K562 (cell line): ENCODE measurements around the gene HRAS. TPM values are rescaled to one million over a fixed set of nuclear protein-coding genes. Genes with fewer than 3 reads are reported as not detected.

ENCODE experiments used
- ATAC-seq: fragments of 200-7000 bp; cut with Tn5 transposase; 3 replicates; pipeline ENCODE4 v1.9.1; 2020; ENCODE audit warnings: moderate library complexity
- BruUV-seq: library from RNA; stranded (reverse); fragments of 400-500 nt; replicated peaks from 2 replicates; lab custom pipeline; 2021; lab: Mats Ljungman, UMichigan
- CTCF ChIA-PET: fragments of 300-600 bp; formaldehyde crosslinking; extraction: SDS; loops from one replicate; lab custom pipeline; 2021; ENCODE audit warnings: low intra/inter-chr PET ratio; lab: Yijun Ruan, JAX
- POLR2A ChIA-PET: fragments of 300-600, 350-650 bp; sonication (Branson Sonifier 250); formaldehyde crosslinking; extraction: SDS; loops from one replicate; lab custom pipeline; 2021; ENCODE audit warnings: antibody characterized with exemption, inconsistent platforms; lab: Yijun Ruan, JAX
- DNase-seq, 4 experiments: peaks; one replicate each; pipeline versions ENCODE4 v3.0.0 to v3.0.0-alpha.2; 2011 to 2018; ENCODE audit warnings: low spot score in 3 of 4, mixed read lengths in 3 of 4; ENCODE audit errors: extremely low read depth in 1 of 4
- FAIRE-seq: peaks from 2 replicates; lab custom pipeline; 2011; peaks lifted over from hg19 to GRCh38; lab: Jason Lieb, UNC
- H2AFZ ChIP-seq: 2 replicates; pipeline ENCODE4 v1.6.0; 2011; ENCODE audit warnings: low read depth, low read length, control low read depth, inconsistent platforms
- H3K27ac ChIP-seq: fragments of 200-600 bp; 3 replicates; pipeline ENCODE4 v1.8.0; 2011; ENCODE audit warnings: low read depth, mild to moderate bottlenecking, control low read depth, inconsistent platforms, low read length, moderate library complexity, mixed read lengths; ENCODE audit errors: extremely low read depth
- H3K27me3 ChIP-seq, 2 experiments: fragments of 300-600 bp in 1 of 2; 2 replicates in 1 of 2; 3 replicates in 1 of 2; pipeline versions ENCODE4 v1.6.0 to v1.8.0; 2011; ENCODE audit warnings: inconsistent platforms in 2 of 2, low read length in 2 of 2, mild to moderate bottlenecking in 1 of 2, mixed read lengths in 1 of 2, moderate library complexity in 1 of 2; ENCODE audit not compliant: control insufficient read depth in 2 of 2, insufficient read depth in 2 of 2
- H3K36me3 ChIP-seq: fragments of 300-600 bp; 3 replicates; pipeline ENCODE4 v1.8.0; 2011; ENCODE audit warnings: mild to moderate bottlenecking, low read length, inconsistent platforms; ENCODE audit not compliant: control insufficient read depth, insufficient read depth
- H3K4me1 ChIP-seq, 2 experiments: fragments of 200-600 bp in 1 of 2; replicated peaks in 1 of 2; 2 replicates in 1 of 2; 3 replicates in 1 of 2; pipeline versions ENCODE4 v1.5.1 to v1.8.0; 2011; ENCODE audit warnings: inconsistent platforms in 2 of 2, low read length in 2 of 2, mild to moderate bottlenecking in 1 of 2, mixed read lengths in 1 of 2, moderate library complexity in 1 of 2; ENCODE audit not compliant: control insufficient read depth in 2 of 2, insufficient read depth in 2 of 2
- H3K4me2 ChIP-seq: 2 replicates; pipeline ENCODE4 v1.6.1; 2011; ENCODE audit warnings: low read length, control low read depth, inconsistent platforms, mixed read lengths; ENCODE audit not compliant: insufficient read depth
- H3K4me3 ChIP-seq: fragments of 200-600 bp; sonication (generic), shearing (Covaris generic); 2 replicates; pipeline ENCODE4 v1.5.1; 2016; ENCODE audit warnings: control low read depth, inconsistent platforms
- H3K79me2 ChIP-seq: fragments of 200-600 bp; 3 replicates; pipeline ENCODE4 v1.8.0; 2011; ENCODE audit warnings: low read length, inconsistent platforms; ENCODE audit not compliant: control insufficient read depth, insufficient read depth
- H3K9ac ChIP-seq, 2 experiments: 2 replicates each; pipeline versions ENCODE4 v1.6.0 to v1.6.1; 2011; ENCODE audit warnings: low read depth in 2 of 2, low read length in 2 of 2, control low read depth in 1 of 2, inconsistent platforms in 1 of 2, mild to moderate bottlenecking in 1 of 2, mixed read lengths in 1 of 2; ENCODE audit not compliant: insufficient read depth in 1 of 2
- H3K9me1 ChIP-seq: one replicate; pipeline ENCODE4 v1.6.0; 2011; ENCODE audit warnings: inconsistent platforms, mild to moderate bottlenecking, low read length, moderate library complexity; ENCODE audit not compliant: control insufficient read depth, insufficient read depth
- H3K9me3 ChIP-seq: replicated peaks from 2 replicates; pipeline ENCODE4 v1.5.1; 2011; ENCODE audit warnings: low read depth, low read length, inconsistent platforms; ENCODE audit not compliant: control insufficient read depth, insufficient read depth
- H4K20me1 ChIP-seq: replicated peaks from 2 replicates; pipeline ENCODE4 v1.6.1; 2011; ENCODE audit warnings: low read length, inconsistent platforms, mixed read lengths; ENCODE audit not compliant: control insufficient read depth, insufficient read depth
- CTBP1 ChIP-seq: fragments of 450-650 bp; IDR thresholded peaks from 2 replicates; pipeline ENCODE4 v1.6.1; 2016; ENCODE audit warnings: borderline replicate concordance
- IRF2 ChIP-seq: sonication (generic); formaldehyde crosslinking; IDR thresholded peaks from 2 replicates; pipeline ENCODE4 v1.8.1; 2022; ENCODE audit warnings: mild to moderate bottlenecking, missing genetic modification reagents
- MTA3 ChIP-seq: fragments of 450-650 bp; formaldehyde crosslinking; IDR thresholded peaks from 2 replicates; pipeline ENCODE4 v1.6.1; 2017; ENCODE audit warnings: mild to moderate bottlenecking, borderline replicate concordance
- ZBTB33 ChIP-seq: sonication (generic); formaldehyde crosslinking; IDR thresholded peaks from 2 replicates; pipeline ENCODE4 v1.8.1; 2023; ENCODE audit warnings: mild to moderate bottlenecking, missing genetic modification reagents
- ZC3H4 ChIP-seq: sonication (generic); formaldehyde crosslinking; IDR thresholded peaks from 2 replicates; pipeline ENCODE4 v1.9.0; 2021; ENCODE audit warnings: missing genetic modification reagents, borderline replicate concordance
- WGBS: fragments of 100-300 bp; shearing (Covaris generic); methylation state at CpG from one replicate; pipeline ENCODE4 v1.1.6; 2016; ENCODE audit warnings: low coverage, mixed read lengths; ENCODE audit not compliant: insufficient coverage; ENCODE audit errors: missing lambda C conversion rate; 5-methylcytosine and 5-hydroxymethylcytosine counted together
- in situ Hi-C: fragments of 300-500 bp; cut with MboI; formaldehyde crosslinking; loops from 4 replicates; pipeline ENCODE4 v1.15.0; 2018; ENCODE audit warnings: inconsistent platforms, mixed read lengths
- intact Hi-C: fragments of 100-400 bp; cut with micrococcal nuclease; formaldehyde crosslinking; loops from 2 replicates; pipeline ENCODE4 v1.14.2; 2022
- polyA plus RNA-seq, 8 experiments: library from polyadenylated mRNA; depleted of rRNA in 4 of 8; stranded (reverse) in 5 of 8; unstranded in 3 of 8; fragments of >200 nt; fragmentation: Nextera tagmentation in 2 of 8; fragmentation: Illumina TruSeq in 1 of 8; extraction: Ambion mirVana in 2 of 8; extraction: Trizol in 1 of 8; gene quantifications; 2 replicates each; pipeline versions ENCODE4 v1.2.1 to v1.2.3, GENCODE V29; 2011 to 2014; ENCODE audit warnings: inconsistent platforms in 1 of 8, missing spikeins in 1 of 8
- total RNA-seq, 7 experiments: library from RNA; depleted of rRNA in 6 of 7; stranded (reverse); fragments of >200 nt in 6 of 7; fragmentation: Illumina TruSeq in 2 of 7; extraction: Trizol in 2 of 7; gene quantifications; 2 replicates each; pipeline versions ENCODE4 v1.2.1 to v1.2.3, GENCODE V29; 2011 to 2021; ENCODE audit warnings: low replicate concordance in 1 of 7

Gene HRAS
- total and polyA plus RNA-seq, 9 of the 15 experiments (the other 6 are each of a cell fraction or from before 2014, with no cell fraction given): 2.8 to 73.5 (median 29.6) TPM

- no peaks in the 10 kb centered on the region for H3K9me3 ChIP-seq
- no peak for TF ChIP-seq IRF2 (CRISPR knock-in tag)
- no peak for TF ChIP-seq ZC3H4 (CRISPR knock-in tag)
- TF ChIP-seq CTBP1: no peak
- TF ChIP-seq ZBTB33 (CRISPR knock-in tag): peak; percentile 43; the same call in 1 of the 2 replicates
- no peak for TF ChIP-seq MTA3
- H3K27me3 ChIP-seq: no peaks in the 10 kb centered on the region
- ChIA-PET CTCF (no interaction called here), POLR2A (interaction anchor here (0.6 kb wide), 2 partner anchors 12 to 20 kb away, joined by 3 read pairs; no protein-coding TSS in a partner anchor)
- intact Hi-C loops: no loop called here
- DNase-seq (no peak), FAIRE-seq (no peak), ATAC-seq (no peak)
- H3K4me2 ChIP-seq: no peak overlapping the region
- no peak overlapping the region for H3K27ac ChIP-seq
- no peak overlapping the region for H3K4me3 ChIP-seq
- no peak overlapping the region for H2AFZ ChIP-seq
- BruUV-seq: no TSS peak
- WGBS: 98% methylated on average over 11 of the region's 37 CpGs
- in situ Hi-C loops: no loop called here
- no peaks in the 10 kb centered on the region for H4K20me1 ChIP-seq
- H3K4me1 ChIP-seq: peaks cover 0 to 30% of the 10 kb centered on the region in 2 experiments; a peak in 2 of 5 replicates
- H3K79me2 ChIP-seq: peaks cover under 1% of the 10 kb centered on the region; the same call in 1 of the 3 replicates
- H3K36me3 ChIP-seq: peaks cover 67% of the 10 kb centered on the region; the same call in 2 of the 3 replicates
- no peaks in the 10 kb centered on the region for H3K9me1 ChIP-seq
- H3K9ac ChIP-seq: no peak overlapping the region
Measured at GRCh38 chr11:489610-490185, 45.7 kb downstream of the HRAS start.
